CD4-positive, alpha-beta memory T cell (primary cell): ENCODE data around the gene KCTD13. TPM values are rescaled to one million over a fixed set of nuclear protein-coding genes. Genes with fewer than 3 reads are reported as not detected.

Source experiments
- CTCF ChIA-PET: fragments of 350-600 bp; sonication (Branson Sonifier 250); formaldehyde crosslinking; loops from one replicate; lab custom pipeline; 2021; ENCODE audit warnings: inconsistent platforms; ENCODE audit not compliant: partially characterized antibody; lab: Charles Lee
- POLR2A ChIA-PET: fragments of 350-600 bp; sonication (Branson Sonifier 250); formaldehyde crosslinking; loops from one replicate; lab custom pipeline; 2021; ENCODE audit not compliant: partially characterized antibody; lab: Charles Lee
- DNase-seq, 5 donors: peaks; one replicate each; pipeline versions ENCODE4 v3.0.0 to v3.0.0-alpha.2; 2020 to 2022; ENCODE audit warnings: mixed read lengths in 1 of 5
- H3K27ac ChIP-seq: one replicate; pipeline ENCODE4 v1.7.0; 2013; ENCODE audit warnings: low read depth, low read length
- H3K27me3 ChIP-seq: 2 replicates; pipeline ENCODE4 v1.7.0; 2013; ENCODE audit warnings: mild to moderate bottlenecking, low read length, moderate library complexity; ENCODE audit not compliant: insufficient read depth
- H3K36me3 ChIP-seq: 2 replicates; pipeline ENCODE4 v1.7.0; 2013; ENCODE audit warnings: mild to moderate bottlenecking, low read length, moderate library complexity; ENCODE audit not compliant: insufficient read depth
- H3K4me1 ChIP-seq: 2 replicates; pipeline ENCODE4 v1.7.0; 2013; ENCODE audit warnings: mild to moderate bottlenecking, low read length, moderate library complexity; ENCODE audit not compliant: insufficient read depth
- H3K4me3 ChIP-seq, 2 donors: one replicate each; pipeline ENCODE4 v1.7.0; 2013; ENCODE audit warnings: low read length in 2 of 2, mild to moderate bottlenecking in 1 of 2
- H3K9me3 ChIP-seq, 2 donors: one replicate each; pipeline ENCODE4 v1.7.0; 2013; ENCODE audit warnings: low read length in 2 of 2, control low read depth in 1 of 2; ENCODE audit not compliant: control insufficient read depth in 1 of 2
- H3K27ac Mint-ChIP-seq, 7 donors: one replicate each; pipeline ENCODE4 v1.8.0; 2020 to 2021; ENCODE audit warnings: mixed read lengths in 7 of 7, mild to moderate bottlenecking in 6 of 7, inconsistent platforms in 3 of 7, moderate library complexity in 3 of 7
- H3K27me3 Mint-ChIP-seq, 2 donors: one replicate each; pipeline ENCODE4 v1.8.0; 2020 to 2021; ENCODE audit warnings: mixed read lengths in 2 of 2
- H3K36me3 Mint-ChIP-seq, 2 donors: one replicate each; pipeline ENCODE4 v1.8.0; 2020 to 2021; ENCODE audit warnings: mixed read lengths in 2 of 2, inconsistent platforms in 1 of 2, mild to moderate bottlenecking in 1 of 2
- H3K4me1 Mint-ChIP-seq, 4 donors: one replicate each; pipeline ENCODE4 v1.8.0; 2020 to 2021; ENCODE audit warnings: mixed read lengths in 4 of 4, mild to moderate bottlenecking in 1 of 4
- H3K4me3 Mint-ChIP-seq, 8 donors: one replicate each; pipeline ENCODE4 v1.8.0; 2020 to 2021; ENCODE audit warnings: mixed read lengths in 8 of 8, mild to moderate bottlenecking in 7 of 8, moderate library complexity in 6 of 8, inconsistent platforms in 3 of 8
- H3K9me3 Mint-ChIP-seq, 8 donors: one replicate each; pipeline ENCODE4 v1.8.0; 2020 to 2021; ENCODE audit warnings: mixed read lengths in 8 of 8, mild to moderate bottlenecking in 5 of 8, inconsistent platforms in 3 of 8, moderate library complexity in 1 of 8
- intact Hi-C: fragments of 100-400 bp; cut with micrococcal nuclease; formaldehyde crosslinking; loops from one replicate; pipeline ENCODE4 v1.15.1; 2023
- polyA plus RNA-seq, 2 donors: library from polyadenylated mRNA; unstranded; fragments of 300-500 nt; fragmentation: Illumina TruSeq; gene quantifications; one replicate each; pipeline ENCODE4 v1.2.3, GENCODE V29; 2021
- total RNA-seq, 2 experiments: library from RNA; stranded (reverse); gene quantifications; one replicate each; pipeline ENCODE4 v1.2.3, GENCODE V29; 2021

The KCTD13 gene
- total and polyA plus RNA-seq, 4 experiments from 2014 or later = 6.0 to 87.3 (median 51.0) TPM

DNA sequence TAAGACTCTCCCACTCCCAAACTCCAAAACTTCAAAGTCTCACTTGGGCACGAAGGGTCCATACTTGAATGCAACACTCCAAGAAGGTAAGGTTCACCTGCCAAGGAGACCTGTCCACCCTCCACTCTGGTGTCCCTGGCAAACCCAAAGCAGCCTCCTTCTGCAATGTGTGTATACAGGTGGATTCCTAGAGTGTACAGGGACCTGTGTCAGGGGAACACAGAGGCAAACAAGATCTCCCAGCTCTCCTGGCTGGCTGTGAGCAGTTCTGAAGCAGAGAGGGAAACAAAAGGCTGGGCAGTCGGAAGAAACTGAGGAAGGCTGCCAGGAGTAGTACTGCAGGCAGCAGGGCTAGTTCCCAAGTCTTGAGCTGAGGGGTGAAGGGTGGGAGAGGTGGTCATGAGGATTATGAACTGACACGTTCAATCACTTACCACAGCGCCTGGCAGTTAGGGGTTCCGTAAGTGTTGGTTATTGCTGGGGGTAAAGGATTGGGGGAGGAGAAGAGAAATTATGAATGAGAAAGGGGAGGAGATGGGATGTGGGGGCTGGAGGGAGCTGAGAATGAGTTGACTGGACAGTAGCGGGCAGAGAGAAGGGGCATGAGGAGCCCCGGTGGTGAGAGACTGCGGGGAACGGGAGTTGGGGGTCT lies 795 bp downstream of the KCTD13 start:
- H3K27ac Mint-ChIP-seq = peak overlapping the region; percentile 58 to 93 (median 89)
- ChIA-PET POLR2A (interaction anchor here (0.6 to 3.0 kb wide), 19 partner anchors 8 to 135 kb away, joined by 3 to 57 read pairs (median 6); partner anchors contain the start of genes ASPHD1, CDIPT, HIRIP3 and INO80E), CTCF (interaction anchor here (1.2 kb wide), 1 partner anchor 48 kb away, joined by 3 read pairs; the partner anchor contains the start of gene TAOK2)
- Histone ChIP-seq H3K4me1 (peaks cover 32% of the 10 kb centered on the region), H3K27me3 (no peaks in the 10 kb centered on the region), H3K4me3 (peak overlapping the region; percentile 89 to 95), H3K27ac (peak overlapping the region; percentile 77), H3K36me3 (peaks cover 27% of the 10 kb centered on the region), H3K9me3 (no peaks in the 10 kb centered on the region)
- DNase-seq = peak in 1 of 5 donors; percentile 4
- H3K9me3 Mint-ChIP-seq = no peaks in the 10 kb centered on the region
- H3K4me1 Mint-ChIP-seq = peaks cover 27 to 57% (median 39%) of the 10 kb centered on the region in 4 donors
- H3K36me3 Mint-ChIP-seq = peaks cover 17 to 36% of the 10 kb centered on the region in 2 donors
- intact Hi-C loops = loop anchor here (5.0 kb wide), 1 partner anchor 63 kb away; the partner anchor contains the start of gene CDIPT
- no peaks in the 10 kb centered on the region for H3K27me3 Mint-ChIP-seq
- H3K4me3 Mint-ChIP-seq = peak overlapping the region; percentile 88 to 95 (median 92)

- POLR2A ChIA-PET = interaction anchor here (0.9 kb wide), 1 partner anchor 50 kb away, joined by 4 read pairs; no protein-coding TSS in a partner anchor
- H3K27ac Mint-ChIP-seq = peak overlapping the region in 2 of 7 donors; percentile 14 to 41
Measured at GRCh38 chr16:29922986-29923501, 3.0 kb downstream of the KCTD13 start.

DNA sequence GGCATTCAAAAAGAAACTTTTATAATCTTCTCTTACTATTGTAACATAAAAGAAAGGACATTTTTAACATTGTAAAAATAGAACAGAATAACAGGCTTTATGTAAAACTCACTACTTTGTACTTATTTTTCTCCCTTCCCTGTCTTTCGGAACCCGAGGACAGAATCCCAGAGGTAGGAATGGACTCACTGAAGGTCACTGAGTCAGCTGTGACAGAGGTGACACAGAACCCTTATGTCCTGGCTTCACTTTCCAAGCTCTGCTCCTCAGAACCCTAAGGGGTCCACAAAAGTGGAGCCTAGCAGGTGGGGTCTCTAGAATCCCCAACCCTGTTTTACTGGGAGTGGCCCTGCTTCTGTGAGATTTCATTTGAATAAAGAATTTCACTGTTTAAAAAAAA lies 3.7 kb downstream of the KCTD13 start:
- no peaks in the 10 kb centered on the region for H3K9me3 Mint-ChIP-seq
- no peak overlapping the region for H3K27ac ChIP-seq
- intact Hi-C loops = no loop called here
- H3K27me3 Mint-ChIP-seq = no peaks in the 10 kb centered on the region
- H3K36me3 Mint-ChIP-seq = peaks cover 17 to 45% of the 10 kb centered on the region in 2 donors
- peaks cover 27 to 52% (median 35%) of the 10 kb centered on the region in 4 donors for H3K4me1 Mint-ChIP-seq
- H3K36me3 ChIP-seq = peaks cover 39% of the 10 kb centered on the region
- no peaks in the 10 kb centered on the region for H3K9me3 ChIP-seq
- POLR2A ChIA-PET = no interaction called here
- peak overlapping the region in 1 of 7 donors; percentile 47 for H3K27ac Mint-ChIP-seq
- H3K4me1 ChIP-seq = peaks cover 32% of the 10 kb centered on the region
- CTCF ChIA-PET = no interaction called here
- DNase-seq = no peak
- peak overlapping the region in 2 of 8 donors; percentile 8 to 64 for H3K4me3 Mint-ChIP-seq
- H3K27me3 ChIP-seq = no peaks in the 10 kb centered on the region
- no peak overlapping the region for H3K4me3 ChIP-seq

More at GRCh38 chr16:29922986-29923501, 3.0 kb downstream of the KCTD13 start:
- H3K4me1 Mint-ChIP-seq = peaks cover 27 to 57% (median 39%) of the 10 kb centered on the region in 4 donors
- CTCF ChIA-PET = no interaction called here
- no peaks in the 10 kb centered on the region for H3K9me3 Mint-ChIP-seq
- H3K27me3 Mint-ChIP-seq = no peaks in the 10 kb centered on the region
- Histone ChIP-seq H3K9me3 (no peaks in the 10 kb centered on the region), H3K36me3 (peaks cover 36% of the 10 kb centered on the region), H3K27ac (no peak overlapping the region), H3K4me3 (no peak overlapping the region), H3K27me3 (no peaks in the 10 kb centered on the region), H3K4me1 (peaks cover 32% of the 10 kb centered on the region)
- peak overlapping the region in 3 of 8 donors; percentile 8 to 64 (median 40) for H3K4me3 Mint-ChIP-seq
- intact Hi-C loops = no loop called here
- H3K36me3 Mint-ChIP-seq = peaks cover 17 to 41% of the 10 kb centered on the region in 2 donors
- DNase-seq = no peak

GRCh38 chr16:29921034-29921385 lies 5.0 kb downstream of the KCTD13 start:
- H3K36me3 ChIP-seq = peaks cover 39% of the 10 kb centered on the region
- H3K9me3 ChIP-seq = no peaks in the 10 kb centered on the region
- H3K27ac Mint-ChIP-seq = no peak overlapping the region
- H3K4me3 Mint-ChIP-seq = no peak overlapping the region
- ChIA-PET CTCF (interaction anchor here (0.9 kb wide), 1 partner anchor 111 kb away, joined by 4 read pairs; no protein-coding TSS in a partner anchor), POLR2A (interaction anchor here (1.1 to 1.2 kb wide), 3 partner anchors 58 to 257 kb away, joined by 3 to 4 read pairs (median 3); partner anchors contain the start of genes CDIPT, INO80E and SPN)
- H3K4me1 ChIP-seq = peaks cover 21% of the 10 kb centered on the region
- peaks cover 16 to 39% (median 26%) of the 10 kb centered on the region in 4 donors for H3K4me1 Mint-ChIP-seq
- no peaks in the 10 kb centered on the region for H3K27me3 ChIP-seq
- H3K36me3 Mint-ChIP-seq = peaks cover 18 to 52% of the 10 kb centered on the region in 2 donors
- no peaks in the 10 kb centered on the region for H3K27me3 Mint-ChIP-seq
- no peak overlapping the region for H3K27ac ChIP-seq
- DNase-seq = no peak
- H3K9me3 Mint-ChIP-seq = no peaks in the 10 kb centered on the region
- intact Hi-C loops = no loop called here
- H3K4me3 ChIP-seq = no peak overlapping the region

GRCh38 chr16:29920288-29921033 lies 5.6 kb downstream of the KCTD13 start:
- Histone ChIP-seq H3K4me1 (peaks cover 21% of the 10 kb centered on the region), H3K27ac (no peak overlapping the region), H3K27me3 (no peaks in the 10 kb centered on the region), H3K4me3 (no peak overlapping the region), H3K9me3 (no peaks in the 10 kb centered on the region), H3K36me3 (peaks cover 39% of the 10 kb centered on the region)
- intact Hi-C loops = no loop called here
- Mint-ChIP-seq H3K36me3 (peaks cover 22 to 56% of the 10 kb centered on the region in 2 donors), H3K27ac (no peak overlapping the region), H3K4me3 (no peak overlapping the region), H3K27me3 (no peaks in the 10 kb centered on the region), H3K9me3 (no peaks in the 10 kb centered on the region), H3K4me1 (peaks cover 16 to 37% (median 26%) of the 10 kb centered on the region in 4 donors)
- no peak for DNase-seq
- POLR2A ChIA-PET = interaction anchor here (0.6 to 1.2 kb wide), 4 partner anchors 53 to 257 kb away, joined by 3 to 4 read pairs (median 3); partner anchors contain the start of genes CDIPT, INO80E, SPN and TAOK2
- CTCF ChIA-PET = no interaction called here

DNA sequence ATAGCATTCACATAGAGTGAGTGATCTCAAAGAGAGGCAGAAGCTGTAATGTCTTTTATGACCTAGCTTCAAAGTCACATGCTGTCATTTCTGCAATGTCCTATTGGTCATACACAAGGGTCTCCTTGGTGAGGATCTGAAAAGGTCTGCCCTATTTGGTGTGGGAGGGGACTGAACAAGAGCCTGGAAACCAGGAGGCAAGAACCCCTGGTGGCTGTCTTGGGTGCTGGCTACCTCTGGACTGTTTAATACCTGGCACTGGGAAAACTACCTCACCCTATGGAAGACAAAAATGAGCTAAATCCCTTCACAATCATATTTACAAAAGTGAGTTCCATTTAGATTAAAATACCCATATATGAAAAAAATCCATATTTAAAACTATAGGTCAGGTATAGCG lies 9.0 kb downstream of the KCTD13 start:
- H3K27me3 ChIP-seq = no peaks in the 10 kb centered on the region
- ChIA-PET POLR2A (interaction anchor here (1.0 to 2.7 kb wide), 3 partner anchors 9 to 44 kb away, joined by 4 to 8 read pairs (median 7); partner anchors contain the start of genes ASPHD1 and KCTD13), CTCF (no interaction called here)
- H3K4me3 ChIP-seq = no peak overlapping the region
- peaks cover 5 to 14% (median 7%) of the 10 kb centered on the region in 4 donors for H3K4me1 Mint-ChIP-seq
- no peaks in the 10 kb centered on the region for H3K9me3 ChIP-seq
- intact Hi-C loops = no loop called here
- H3K9me3 Mint-ChIP-seq = no peaks in the 10 kb centered on the region
- peaks cover 28 to 58% of the 10 kb centered on the region in 2 donors for H3K36me3 Mint-ChIP-seq
- no peak overlapping the region for H3K27ac ChIP-seq
- no peak for DNase-seq
- H3K4me3 Mint-ChIP-seq = no peak overlapping the region
- peaks cover 28% of the 10 kb centered on the region for H3K36me3 ChIP-seq
- no peaks in the 10 kb centered on the region for H3K27me3 Mint-ChIP-seq
- H3K27ac Mint-ChIP-seq = peak overlapping the region in 2 of 7 donors; percentile 36 to 51
- no peaks in the 10 kb centered on the region for H3K4me1 ChIP-seq
